Aorta (tissue), 5 donors: Measurements from ENCODE around the gene AKAP6. TPM values are rescaled to one million over a fixed set of nuclear protein-coding genes. Genes with fewer than 3 reads are reported as not detected.

ENCODE experiments used
- ATAC-seq: fragments of 200-7000 bp; cut with Tn5 transposase; one replicate; pipeline ENCODE4 v1.9.1; 2022; ENCODE audit warnings: moderate library complexity; ENCODE audit not compliant: low FRiP score
- DNase-seq, 2 donors: peaks; one replicate each; pipeline ENCODE4 v3.0.0-alpha.2; 2020
- H3K27ac ChIP-seq, 2 donors: one replicate each; pipeline ENCODE4 v1.5.1; 2013; ENCODE audit warnings: low read length in 2 of 2, mild to moderate bottlenecking in 2 of 2, moderate library complexity in 2 of 2, control low read depth in 1 of 2, inconsistent platforms in 1 of 2, low read depth in 1 of 2
- H3K27me3 ChIP-seq, 2 donors: one replicate each; pipeline ENCODE4 v1.6.1; 2013; ENCODE audit warnings: control low read depth in 1 of 2, low read length in 1 of 2, mild to moderate bottlenecking in 1 of 2, moderate library complexity in 1 of 2; ENCODE audit not compliant: insufficient read depth in 2 of 2, control insufficient read depth in 1 of 2
- H3K36me3 ChIP-seq, 2 donors: one replicate each; pipeline ENCODE4 v1.6.1; 2013; ENCODE audit warnings: control low read depth in 1 of 2, low read length in 1 of 2, mild to moderate bottlenecking in 1 of 2; ENCODE audit not compliant: insufficient read depth in 2 of 2, control insufficient read depth in 1 of 2
- H3K4me1 ChIP-seq, 2 donors: one replicate each; pipeline ENCODE4 v1.6.1; 2013; ENCODE audit warnings: low read length in 2 of 2, control low read depth in 1 of 2, mild to moderate bottlenecking in 1 of 2, moderate library complexity in 1 of 2; ENCODE audit not compliant: insufficient read depth in 2 of 2, control insufficient read depth in 1 of 2
- H3K4me3 ChIP-seq, 2 donors: one replicate each; pipeline ENCODE4 v1.5.1; 2013; ENCODE audit warnings: low read length in 2 of 2, control low read depth in 1 of 2, mild to moderate bottlenecking in 1 of 2
- H3K9me3 ChIP-seq: one replicate; pipeline ENCODE4 v1.6.1; 2013; ENCODE audit warnings: mild to moderate bottlenecking, low read length; ENCODE audit not compliant: control insufficient read depth
- whole genome bisulfite sequencing, 2 donors: extraction: QIAGEN DNeasy Blood & Tissue Kit; methylation state at CpG; one replicate each; pipeline ENCODE4 v1.1.7; 2013; 5-methylcytosine and 5-hydroxymethylcytosine counted together
- intact Hi-C, 2 donors: fragments of 100-400 bp; cut with DNase I; formaldehyde crosslinking; loops; one replicate each; pipeline versions ENCODE4 v1.14.2 to v1.15.0; 2022
- polyA plus RNA-seq, 2 donors: library from polyadenylated mRNA; stranded (reverse); fragments of 200-250 nt; gene quantifications; one replicate each; pipeline ENCODE4 v1.2.3, GENCODE V29; 2013
- total RNA-seq, 2 donors: library from RNA; stranded (reverse); fragmentation: NEBNext Ultra II Directional; extraction: Animal tissue kit (Norgen Biotek cat#: 25700); gene quantifications; one replicate each; pipeline ENCODE4 v1.2.1, GENCODE V29; 2021
- donor health status: healthy with polysubstance abuse.
- donor health status: Bipolar disorder and iron deficiency.
- donor health status: DM: no; HTN: no; CAD: no.
- donor health status: DM: no; HTN: no; CAD: no.
- donor health status: DM: yes; HTN: yes; CAD: no.

The AKAP6 gene
- total and polyA plus RNA-seq, 4 donors = 7.4 to 211 (median 46.6) TPM

DNA sequence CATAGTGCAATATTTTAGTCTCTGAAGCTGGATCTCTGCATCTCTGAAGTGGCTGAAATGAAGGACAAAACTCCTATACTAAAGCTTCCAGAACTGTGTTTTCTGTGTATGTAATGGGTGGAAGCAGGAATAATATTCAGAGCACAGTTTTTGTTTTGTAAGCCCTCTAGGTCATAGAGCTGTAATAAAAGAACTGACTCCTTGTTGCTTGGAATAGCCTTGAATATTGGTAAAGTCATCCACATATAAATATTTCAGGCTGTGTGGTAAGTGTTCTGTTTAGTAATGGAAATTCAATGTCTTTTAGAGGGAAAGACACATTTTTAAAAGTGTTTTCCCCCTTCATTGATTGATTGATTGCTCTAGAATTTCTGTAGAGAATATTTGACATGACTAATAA is 18.2 kb upstream of the AKAP6 start:
- ATAC-seq (no peak), DNase-seq (no peak)
- Histone ChIP-seq H3K36me3 (no peaks in the 10 kb centered on the region), H3K27ac (no peak overlapping the region), H3K4me3 (no peak overlapping the region), H3K27me3 (no peaks in the 10 kb centered on the region), H3K4me1 (no peaks in the 10 kb centered on the region), H3K9me3 (no peaks in the 10 kb centered on the region)
- intact Hi-C loops = no loop called here

DNA sequence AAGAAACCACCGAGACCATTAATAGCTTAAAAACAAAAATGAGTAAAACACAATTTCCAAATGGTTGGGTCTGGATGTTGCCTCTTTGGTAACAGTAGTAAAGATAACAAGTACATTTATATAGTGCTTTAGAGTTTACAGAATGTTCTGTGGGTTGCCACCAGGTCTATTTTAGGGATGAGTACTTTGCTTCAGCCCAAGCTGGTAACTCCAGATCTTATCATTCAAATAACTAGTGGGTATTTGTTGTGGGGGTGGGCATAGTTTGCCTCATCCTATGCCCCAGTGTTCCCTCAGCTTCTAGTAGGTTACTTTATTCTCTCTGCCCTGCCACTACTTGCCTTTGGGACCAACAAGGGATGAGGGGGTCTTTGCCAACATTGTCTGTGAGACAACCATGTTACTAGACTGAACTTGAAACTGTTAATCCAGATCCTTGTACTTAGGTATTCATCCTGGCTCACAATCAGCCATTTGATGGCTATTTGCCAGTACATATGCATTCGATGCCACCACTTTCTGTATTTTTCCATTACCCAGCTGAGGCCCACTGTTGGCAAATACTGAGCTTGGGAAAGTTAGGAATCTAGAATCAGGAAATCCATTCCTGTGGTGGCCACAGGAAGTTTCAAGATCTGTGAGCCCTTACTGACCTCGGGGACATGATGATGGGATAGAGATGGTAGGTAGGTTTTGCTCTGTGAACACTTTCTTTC is 17.6 kb upstream of the AKAP6 start:
- no peaks in the 10 kb centered on the region for H3K4me1 ChIP-seq
- intact Hi-C loops = no loop called here
- no peaks in the 10 kb centered on the region for H3K9me3 ChIP-seq
- no peaks in the 10 kb centered on the region for H3K27me3 ChIP-seq
- H3K27ac ChIP-seq = no peak overlapping the region
- DNase-seq (no peak), ATAC-seq (no peak)
- no peaks in the 10 kb centered on the region for H3K36me3 ChIP-seq
- 61 to 67% methylated on average over 3 of the region's 3 CpGs for WGBS, 2 donors
- H3K4me3 ChIP-seq = no peak overlapping the region

DNA sequence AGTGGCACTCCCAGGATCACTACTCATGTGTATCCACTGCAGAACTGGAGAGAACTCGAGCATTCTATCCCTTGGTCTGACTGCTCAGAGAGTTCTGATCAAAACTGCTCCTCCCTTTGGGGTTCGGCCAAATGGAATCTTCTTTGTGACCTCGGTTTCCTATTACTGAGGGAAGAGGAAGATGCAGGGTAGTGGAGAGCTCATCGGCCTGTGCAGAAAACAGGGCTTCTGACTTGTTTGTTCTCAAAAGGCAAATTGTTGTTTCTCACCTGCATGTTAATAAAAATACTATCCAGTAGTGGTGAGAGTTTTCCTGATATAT is 17.1 kb upstream of the AKAP6 start:
- no peak for DNase-seq
- H3K36me3 ChIP-seq = no peaks in the 10 kb centered on the region
- intact Hi-C loops = no loop called here
- no peaks in the 10 kb centered on the region for H3K9me3 ChIP-seq
- H3K4me3 ChIP-seq = no peak overlapping the region
- 87 to 94% methylated on average over 4 of the region's 4 CpGs for WGBS, 2 donors
- no peak for ATAC-seq
- no peak overlapping the region for H3K27ac ChIP-seq
- H3K4me1 ChIP-seq = no peaks in the 10 kb centered on the region
- no peaks in the 10 kb centered on the region for H3K27me3 ChIP-seq

DNA sequence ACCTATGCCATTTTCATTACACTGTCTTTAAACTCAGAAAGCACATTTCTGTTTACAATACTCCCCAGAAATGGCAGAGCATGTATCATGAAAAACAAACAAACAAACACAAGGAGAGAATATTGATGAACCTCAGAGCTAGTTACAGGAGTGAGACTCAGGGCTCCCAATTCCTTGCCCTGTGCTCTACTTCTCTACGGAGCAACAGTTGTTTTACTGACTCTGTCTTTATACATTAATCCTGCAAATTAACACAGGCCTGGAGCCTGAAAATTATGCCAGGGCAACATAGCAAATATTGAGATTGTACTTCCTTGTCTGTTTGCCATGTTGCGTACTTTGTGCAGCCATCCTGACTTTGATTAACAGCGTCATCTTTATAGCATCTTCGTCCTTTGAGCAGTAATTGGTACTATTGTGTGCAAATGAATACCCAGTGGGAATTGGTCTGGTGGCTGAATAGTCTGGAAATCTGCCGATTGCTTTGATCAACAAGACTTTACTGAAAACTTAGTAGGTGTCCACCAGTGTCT is 15.2 kb upstream of the AKAP6 start:
- Histone ChIP-seq H3K9me3 (no peaks in the 10 kb centered on the region), H3K27me3 (no peaks in the 10 kb centered on the region), H3K27ac (no peak overlapping the region), H3K4me3 (no peak overlapping the region), H3K36me3 (no peaks in the 10 kb centered on the region), H3K4me1 (no peaks in the 10 kb centered on the region)
- WGBS, 2 donors = 93 to 95% methylated on average over 5 of the region's 5 CpGs
- intact Hi-C loops = no loop called here
- DNase-seq (no peak), ATAC-seq (no peak)

DNA sequence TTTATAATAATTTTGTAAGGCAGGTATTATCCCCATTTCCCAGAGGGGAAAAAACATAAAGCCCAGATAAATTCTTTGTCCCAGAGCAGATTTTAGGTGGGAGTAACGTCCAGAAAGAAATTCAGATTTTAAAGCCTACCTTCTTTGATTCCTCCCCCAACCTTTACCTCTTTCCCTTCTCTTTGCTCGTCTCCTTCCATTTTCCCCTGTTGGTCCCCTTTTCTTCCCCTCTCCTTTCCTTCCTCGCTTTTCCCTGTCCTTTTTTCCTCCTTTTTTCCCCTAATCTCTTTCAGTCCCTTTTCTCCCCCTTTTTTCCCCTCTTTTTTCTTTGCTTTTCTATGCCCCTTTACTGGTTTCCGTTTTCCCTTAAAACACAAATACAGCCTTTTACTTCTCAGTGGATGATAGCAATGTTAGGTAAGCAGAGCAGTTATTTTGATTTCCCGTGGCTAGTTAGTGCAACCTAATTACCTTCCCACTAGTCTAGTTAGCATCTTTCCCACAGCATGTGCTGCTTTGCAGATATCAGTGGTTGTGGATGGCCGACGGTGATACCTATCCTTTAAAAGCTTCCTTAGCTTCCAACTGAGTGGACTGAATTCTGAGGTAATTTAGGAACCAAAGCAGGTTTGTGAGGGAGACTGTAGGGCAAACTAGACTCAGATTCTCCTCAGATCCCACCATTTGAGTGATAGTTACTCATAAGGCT is 10.9 kb upstream of the AKAP6 start:
- H3K9me3 ChIP-seq = no peaks in the 10 kb centered on the region
- DNase-seq = no peak
- no peaks in the 10 kb centered on the region for H3K4me1 ChIP-seq
- H3K36me3 ChIP-seq = no peaks in the 10 kb centered on the region
- ATAC-seq = no peak
- H3K27ac ChIP-seq = no peak overlapping the region
- no peak overlapping the region for H3K4me3 ChIP-seq
- H3K27me3 ChIP-seq = no peaks in the 10 kb centered on the region
- intact Hi-C loops = no loop called here
- 84 to 91% methylated on average over 7 of the region's 7 CpGs for WGBS, 2 donors

DNA sequence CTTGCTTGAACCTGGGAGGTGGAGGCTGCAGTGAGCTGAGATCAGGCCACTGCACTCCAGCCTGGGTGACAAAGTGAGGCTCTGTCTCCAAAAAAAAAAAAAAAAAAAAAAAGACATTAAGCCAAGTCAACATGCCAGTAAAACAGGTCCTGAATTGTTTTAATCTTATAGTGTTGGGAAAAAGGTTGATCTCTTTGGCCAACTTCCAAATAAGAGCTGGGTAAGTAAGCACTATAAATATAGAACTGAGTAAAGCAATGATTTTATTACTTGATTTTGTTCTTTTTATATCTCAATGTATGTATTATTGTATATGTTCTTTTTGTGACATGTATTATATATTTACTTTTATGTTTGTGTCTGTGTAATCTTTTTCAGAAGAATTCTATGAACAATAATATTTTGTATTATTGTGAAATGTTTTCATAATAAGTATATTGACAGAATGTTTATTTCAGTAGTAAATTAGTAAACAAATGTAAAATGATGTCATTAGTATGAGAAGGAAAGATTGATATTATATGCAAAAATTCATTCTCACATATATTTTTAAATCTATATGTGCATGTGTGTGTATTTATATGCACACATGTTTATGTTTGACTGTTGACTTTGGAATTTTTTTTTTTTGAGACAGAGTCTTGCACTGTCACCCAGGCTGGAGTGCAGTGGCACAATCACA is 9.6 kb upstream of the AKAP6 start:
- no peaks in the 10 kb centered on the region for H3K9me3 ChIP-seq
- DNase-seq (no peak), ATAC-seq (no peak)
- H3K27me3 ChIP-seq = no peaks in the 10 kb centered on the region
- intact Hi-C loops = no loop called here
- H3K27ac ChIP-seq = no peak overlapping the region
- H3K4me1 ChIP-seq = no peaks in the 10 kb centered on the region
- no peaks in the 10 kb centered on the region for H3K36me3 ChIP-seq
- H3K4me3 ChIP-seq = no peak overlapping the region

DNA sequence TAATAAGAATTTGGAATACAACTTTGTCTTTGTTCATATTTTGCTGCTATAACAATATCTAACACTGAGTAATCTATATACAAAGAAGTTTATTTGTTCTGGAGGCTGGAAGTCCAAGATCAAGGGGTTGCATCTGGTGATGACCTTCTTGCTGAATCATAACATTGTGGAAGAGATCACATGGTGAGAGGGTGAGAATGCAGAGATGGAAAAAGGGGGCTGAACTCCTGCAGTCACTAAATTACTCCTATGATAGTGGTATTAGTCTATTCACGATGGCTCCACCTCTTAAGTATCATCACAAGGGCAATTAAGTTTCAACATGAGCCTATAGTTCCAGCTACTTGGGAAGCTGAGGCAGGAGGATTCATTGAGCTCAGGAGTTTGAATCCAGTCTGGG is 4.5 kb upstream of the AKAP6 start:
- no peak for ATAC-seq
- intact Hi-C loops = no loop called here
- no peak overlapping the region for H3K27ac ChIP-seq
- no peaks in the 10 kb centered on the region for H3K9me3 ChIP-seq
- H3K36me3 ChIP-seq = no peaks in the 10 kb centered on the region
- 89 to 96% methylated on average over 1 of the region's 1 CpG for WGBS, 2 donors
- H3K4me3 ChIP-seq = no peak overlapping the region
- no peaks in the 10 kb centered on the region for H3K4me1 ChIP-seq
- DNase-seq = no peak
- no peaks in the 10 kb centered on the region for H3K27me3 ChIP-seq

DNA sequence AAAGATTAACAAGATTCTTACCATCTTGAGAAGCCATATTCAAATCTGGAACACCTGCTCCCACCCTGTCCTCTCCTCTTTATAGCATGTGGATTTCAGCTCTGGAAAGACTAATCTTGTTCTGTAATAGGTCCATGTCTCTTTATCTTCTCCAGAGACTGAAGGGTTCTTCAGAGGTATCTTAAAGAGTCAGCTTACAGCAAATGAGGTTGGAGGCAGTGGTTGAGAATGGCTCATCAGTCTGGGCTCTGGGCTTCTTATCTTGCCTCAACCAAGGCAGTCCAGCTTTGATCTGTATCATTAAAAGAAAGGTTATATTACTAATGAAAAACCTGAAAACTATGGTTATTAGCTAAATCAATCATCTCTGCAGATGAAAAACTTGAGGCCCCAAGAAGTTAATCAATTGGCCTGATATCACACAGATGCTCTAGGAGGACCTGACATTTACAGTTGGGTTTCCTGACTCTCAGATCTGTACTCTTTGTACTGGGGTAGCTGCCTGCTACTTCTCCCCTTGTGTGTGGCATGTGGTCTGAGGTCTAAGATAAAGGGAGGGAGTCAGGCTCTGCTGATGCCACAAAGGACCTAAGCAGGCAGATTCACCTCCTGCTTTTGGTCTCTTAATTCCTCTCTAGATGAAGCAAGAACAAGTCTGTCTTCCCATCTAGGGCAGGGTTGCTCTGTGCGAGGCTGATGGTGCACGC is 1.7 kb upstream of the AKAP6 start:
- intact Hi-C loops = no loop called here
- ATAC-seq = peak; percentile 19
- no peaks in the 10 kb centered on the region for H3K27me3 ChIP-seq
- no peak overlapping the region for H3K4me3 ChIP-seq
- no peak overlapping the region for H3K27ac ChIP-seq
- no peak for DNase-seq
- H3K9me3 ChIP-seq = no peaks in the 10 kb centered on the region
- no peaks in the 10 kb centered on the region for H3K4me1 ChIP-seq
- no peaks in the 10 kb centered on the region for H3K36me3 ChIP-seq
- WGBS, 2 donors = 90 to 92% methylated on average over 2 of the region's 2 CpGs
